Stimulated activated CD4-positive, alpha-beta T cell treated with anti-CD3 and anti-CD28 coated beads, Interleukin-12 subunit alpha, Interleukin-12 subunit beta, amount 100 ng/mL, for 4 hours (primary cell): ENCODE results near the gene SHC1.

ENCODE experiments used
- DNase-seq: peaks from one replicate; pipeline ENCODE4 v3.0.0-alpha.2; 2020

SHC1 gene

DNA sequence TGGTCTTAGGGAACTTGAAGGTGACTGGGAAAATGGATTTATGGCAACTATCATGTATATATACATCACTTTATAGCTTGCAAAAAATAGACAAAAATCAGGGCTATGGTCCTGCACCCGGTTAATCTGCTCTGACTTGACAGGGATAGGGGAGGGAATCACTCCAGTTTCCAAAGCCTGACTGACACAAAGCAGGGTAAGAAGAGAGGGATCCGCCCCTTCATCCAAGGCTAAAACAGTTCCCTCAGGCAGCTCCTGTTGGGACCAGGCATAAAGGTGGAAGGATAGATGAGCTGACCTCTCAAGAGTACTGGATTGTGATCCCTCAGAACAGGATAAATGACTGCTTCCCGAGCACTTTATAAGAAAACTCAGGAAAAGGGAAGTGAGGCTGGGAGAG lies 16.0 kb downstream of the SHC1 start:
- no peak for DNase-seq

- no peak for DNase-seq
These were observed 16.9 kb downstream of the SHC1 start for GRCh38 chr1:154953611-154954038.

GRCh38 chr1:154952664-154953063 lies 17.9 kb downstream of the SHC1 start:
- no peak for DNase-seq

DNA sequence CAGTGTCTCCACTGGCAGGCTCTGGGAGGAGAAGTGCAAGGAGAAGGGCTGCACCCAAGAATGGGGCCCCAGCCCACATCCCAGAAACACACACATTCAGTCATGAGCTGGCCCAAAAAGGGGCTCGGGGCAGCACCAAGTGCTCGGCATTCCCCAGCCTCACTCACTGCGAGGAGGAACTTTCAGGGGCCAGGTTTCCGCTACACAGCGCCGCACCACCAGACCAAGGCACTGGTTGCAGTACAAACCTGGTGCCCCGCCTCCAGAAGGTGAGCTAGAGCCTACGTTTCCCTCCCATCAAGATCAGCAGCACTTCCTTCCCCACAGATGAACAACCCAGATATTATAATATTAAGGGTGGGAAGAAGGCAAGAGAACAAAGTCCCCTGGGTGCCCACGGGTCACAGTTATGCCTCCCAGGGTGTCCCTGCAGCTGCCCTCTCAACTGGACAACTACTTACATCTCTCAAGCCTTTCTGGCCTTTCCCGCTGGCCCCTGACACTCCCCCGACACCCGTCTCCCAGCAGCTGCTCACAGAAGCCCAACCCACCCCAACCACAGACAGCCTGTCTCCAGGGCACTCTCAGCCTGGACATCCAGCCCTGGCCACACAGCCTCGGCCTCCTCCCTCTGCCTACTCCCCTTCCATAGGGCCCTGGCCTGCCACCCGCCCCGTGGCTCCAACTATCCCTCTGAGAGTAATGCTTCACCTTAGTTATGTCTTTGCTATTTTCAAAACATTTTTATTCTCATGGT lies 18.5 kb downstream of the SHC1 start:
- peak; percentile 62 for DNase-seq

DNA sequence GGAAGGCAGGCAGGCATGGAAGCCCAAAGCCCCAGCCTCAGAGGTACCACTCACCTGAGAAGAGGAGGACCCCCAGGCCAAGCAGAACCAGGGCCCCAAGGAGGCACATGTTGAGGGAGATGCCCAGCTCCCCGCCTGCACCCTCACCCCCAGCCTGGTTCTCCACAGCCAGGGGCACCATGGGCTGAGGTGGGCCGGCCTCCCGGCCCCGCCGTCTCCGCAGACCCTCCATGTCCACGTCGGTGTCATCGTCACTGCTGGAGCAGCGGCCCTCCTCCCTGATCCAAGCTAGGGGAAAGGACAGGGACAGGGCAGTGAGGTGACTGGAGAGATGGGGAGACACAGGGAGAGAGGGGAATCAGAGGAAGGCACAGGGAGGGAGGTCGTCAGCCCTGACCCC lies 22.5 kb downstream of the SHC1 start:
- DNase-seq, result no peak

GRCh38 chr1:154945962-154946850 lies 24.3 kb downstream of the SHC1 start:
- DNase-seq, result no peak

DNA sequence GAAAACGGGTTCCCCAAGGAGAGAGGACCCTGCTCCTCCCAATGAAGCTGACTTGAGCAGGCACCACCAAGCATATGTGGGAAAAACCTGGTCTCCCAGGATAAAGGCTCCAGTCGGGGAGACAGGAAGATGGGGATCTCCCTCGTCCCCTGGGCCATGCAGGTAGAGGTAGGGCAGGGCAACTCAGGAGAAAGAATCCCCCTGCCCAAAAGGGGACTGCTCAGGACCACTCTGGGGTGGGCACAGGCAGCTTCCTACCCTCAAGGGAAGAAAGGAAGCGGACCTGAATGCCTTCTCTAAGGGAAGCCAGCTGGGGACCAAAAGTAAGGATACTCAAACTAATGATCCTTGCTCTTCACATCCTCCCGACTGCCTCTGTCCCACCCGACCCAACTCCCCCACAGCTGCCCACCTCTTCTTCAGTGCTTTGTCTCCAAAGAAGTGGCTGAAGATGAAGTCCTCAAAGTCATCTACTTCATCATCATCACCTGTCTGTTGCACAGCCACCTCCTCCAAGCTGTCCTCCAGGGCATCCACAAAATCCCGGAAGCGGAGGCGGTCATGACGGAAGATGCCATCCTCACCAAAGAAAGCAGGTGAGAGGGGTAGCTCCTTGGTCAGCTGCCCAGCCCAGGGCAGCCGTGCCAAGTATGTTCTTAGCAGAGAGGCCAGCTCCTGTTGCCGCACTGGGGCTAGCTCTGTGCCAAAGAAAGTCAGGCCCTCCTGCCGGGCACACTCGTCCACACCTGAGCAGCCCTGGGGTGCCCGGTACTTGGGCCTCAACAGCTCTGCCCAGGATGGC lies 25.2 kb downstream of the SHC1 start:
- no peak for DNase-seq

GRCh38 chr1:154944401-154945159 lies 26.0 kb downstream of the SHC1 start:
- no peak for DNase-seq

GRCh38 chr1:154943649-154944400 lies 26.7 kb downstream of the SHC1 start:
- DNase-seq, result peak; percentile 46

DNA sequence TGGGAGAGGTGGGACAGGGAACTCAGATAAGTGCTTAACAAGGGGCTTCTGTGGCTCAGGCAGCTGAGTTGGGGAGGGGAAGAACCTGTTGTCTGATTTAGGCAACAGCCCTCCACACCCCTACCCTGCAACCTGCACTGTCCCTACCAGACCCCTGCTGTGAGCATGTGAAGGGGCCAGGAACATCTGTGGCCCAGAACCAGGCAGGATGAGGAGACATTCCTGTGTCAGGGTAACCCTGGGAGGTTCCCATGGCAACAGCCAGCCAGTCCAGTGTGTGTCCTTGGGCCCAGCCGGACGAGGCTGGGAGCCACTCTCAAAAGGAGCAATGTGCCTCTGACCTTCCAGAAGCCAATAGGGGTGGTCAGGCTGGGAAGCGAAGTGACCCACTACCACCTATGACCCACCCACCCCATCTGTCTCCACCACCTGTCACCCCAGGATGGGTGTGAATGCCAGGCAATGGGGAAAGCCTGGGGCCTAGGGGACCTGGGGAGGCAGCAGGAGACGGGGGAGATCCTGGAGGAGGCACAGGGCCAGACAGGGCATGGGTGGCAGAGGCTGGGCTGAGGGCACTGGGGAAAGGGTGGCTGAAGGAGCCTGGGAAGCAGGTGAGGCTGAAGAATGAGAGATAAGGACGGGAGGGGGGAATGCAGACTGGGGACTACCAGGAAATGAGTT lies 29.1 kb downstream of the SHC1 start:
- DNase-seq, result no peak

- no peak for DNase-seq
These were observed 29.8 kb downstream of the SHC1 start for GRCh38 chr1:154940651-154941194.

DNA sequence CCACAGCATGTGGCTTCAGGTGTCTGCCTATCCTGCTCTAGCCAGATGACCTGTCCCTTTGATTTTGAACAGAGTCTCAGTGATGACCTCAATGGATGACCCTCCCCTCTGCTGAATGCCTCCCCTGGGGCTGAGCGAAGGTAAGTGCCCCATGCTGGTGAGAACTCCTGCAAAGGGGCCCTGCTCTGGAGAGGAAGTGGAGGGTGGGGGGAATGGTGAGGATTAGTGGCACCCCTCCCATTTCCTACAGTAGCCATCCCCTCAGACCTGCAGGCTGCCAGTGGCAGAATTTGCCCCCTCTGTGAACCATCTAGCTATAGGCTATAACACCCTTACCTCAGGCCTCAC lies 30.4 kb downstream of the SHC1 start:
- DNase-seq, result no peak

DNA sequence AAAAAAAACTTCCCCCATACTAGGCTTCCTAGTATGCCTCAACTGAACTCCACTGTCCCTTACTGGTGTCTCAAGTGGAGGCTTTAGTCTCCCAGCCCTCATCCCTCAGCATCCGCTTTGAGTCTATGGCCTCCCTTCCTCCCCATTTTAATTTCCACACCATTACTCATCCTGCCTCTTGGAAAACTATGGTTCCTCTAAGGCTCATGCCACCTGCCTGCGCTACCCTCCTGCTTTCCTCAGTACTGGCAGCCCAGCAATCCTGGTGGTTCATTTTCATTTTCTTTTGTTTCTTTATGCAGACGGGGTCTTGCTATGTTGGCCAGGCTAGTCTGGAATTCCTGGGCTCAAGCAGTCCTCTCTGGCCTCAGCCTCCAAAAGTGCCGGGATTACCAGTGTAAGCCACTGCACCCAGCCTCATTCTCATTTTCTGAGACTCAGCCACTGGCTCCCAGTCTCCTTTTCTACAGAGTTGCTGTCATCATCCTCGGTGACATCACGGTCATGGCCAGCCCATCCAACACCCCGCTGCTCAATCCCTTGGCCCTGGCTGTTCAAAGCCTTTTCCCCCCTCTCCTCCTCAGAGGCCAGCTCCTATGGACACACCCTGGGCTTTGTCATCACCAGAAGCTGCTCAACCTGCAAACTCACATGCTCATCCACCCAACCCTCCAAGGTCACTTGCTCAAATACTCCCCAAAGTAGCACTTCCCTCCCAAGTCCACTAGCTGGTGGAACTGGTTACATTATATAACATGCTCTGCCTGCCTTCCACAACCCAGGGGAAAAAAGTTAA lies 31.7 kb downstream of the SHC1 start:
- DNase-seq, result no peak

- no peak for DNase-seq
These were observed 32.6 kb downstream of the SHC1 start for GRCh38 chr1:154937988-154938386.

DNA sequence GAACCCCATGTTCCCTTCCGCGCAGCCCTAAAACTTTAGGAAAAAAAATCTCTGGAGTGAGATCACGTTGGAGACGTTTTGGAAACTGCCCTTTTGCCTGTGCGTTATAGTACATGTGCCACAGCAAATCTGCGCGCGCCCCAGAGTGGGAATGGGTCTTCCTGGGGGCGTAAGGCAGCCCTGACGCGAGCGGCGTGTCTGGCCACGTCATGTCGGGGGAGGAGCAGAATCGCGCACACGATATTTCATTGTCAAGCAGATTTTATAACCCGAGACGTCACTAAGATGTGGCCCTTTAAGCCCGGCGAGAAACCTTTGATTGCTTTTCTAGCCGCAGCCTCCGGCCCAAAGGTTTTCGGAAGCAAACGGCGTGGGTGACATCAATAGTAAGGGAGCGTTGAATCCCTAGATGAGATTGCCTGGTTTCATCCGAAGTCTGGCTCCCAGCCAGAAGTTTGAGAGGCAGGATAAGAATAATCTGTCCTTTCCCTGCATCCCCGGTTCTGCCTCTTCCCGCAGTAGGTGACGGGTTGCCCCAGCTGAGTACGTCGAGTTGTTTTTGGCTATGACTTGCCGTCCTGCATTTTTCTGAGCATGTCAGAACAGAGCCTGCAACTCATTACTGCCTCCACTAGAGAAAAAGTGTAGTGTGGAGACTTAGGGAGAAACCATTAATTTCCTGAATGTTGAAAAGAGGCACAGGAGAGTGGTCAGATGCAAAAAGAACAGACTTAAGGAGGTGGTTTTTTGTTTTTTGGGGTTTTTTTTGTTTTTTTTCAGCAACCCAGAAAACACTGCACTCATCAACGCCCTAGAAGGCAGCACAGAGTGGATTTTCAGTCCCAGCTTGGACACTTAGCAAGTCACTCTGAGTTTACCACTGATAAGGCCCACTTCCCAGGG lies 33.2 kb downstream of the SHC1 start:
- DNase-seq, result peak; percentile 86

DNA sequence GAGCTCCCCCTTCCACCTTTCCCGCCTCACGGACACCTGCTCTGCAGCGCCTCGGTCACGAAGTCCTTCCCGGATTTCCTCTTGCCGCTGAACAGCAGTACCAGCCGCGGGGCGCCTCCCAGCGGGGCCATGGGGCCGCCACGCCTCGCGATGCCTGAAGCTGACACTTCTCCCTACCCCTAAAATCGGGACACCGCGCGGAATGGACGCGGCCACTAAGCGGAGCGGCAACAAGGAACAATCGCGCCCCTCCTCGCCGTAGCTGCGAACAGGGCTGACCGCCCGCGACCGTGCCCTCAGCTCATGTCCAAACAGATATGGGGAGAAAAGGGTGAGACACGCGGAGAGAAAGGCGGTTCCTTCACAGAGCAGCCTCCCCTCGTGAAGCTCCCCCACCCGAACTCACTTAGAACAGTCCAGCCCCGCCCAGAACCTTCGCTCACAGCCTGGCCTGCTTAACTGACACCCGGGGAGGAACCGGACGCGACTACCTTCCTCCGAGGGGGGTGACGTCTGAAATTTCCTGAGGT lies 33.9 kb downstream of the SHC1 start, which contains the start of gene PMVK:
Gene PMVK, minus strand, starts transcription at position 165 of the 530 bp plus-strand sequence. Its CDS starts 34 bp downstream, at position 131.
- peak; percentile 92 for DNase-seq

GRCh38 chr1:154935749-154936554 lies 34.6 kb downstream of the SHC1 start:
- no peak for DNase-seq
